Nephron progenitor cell (in vitro differentiated cells): Measurements from ENCODE around the gene PARP1.

Experiments
- DNase-seq: peaks from one replicate; pipeline ENCODE4 v3.0.0; 2021
- H3K27ac Mint-ChIP-seq: 2 replicates; pipeline ENCODE4 v1.8.0; 2021; ENCODE audit warnings: mild to moderate bottlenecking, moderate library complexity, mixed read lengths
- H3K27me3 Mint-ChIP-seq: 2 replicates; pipeline ENCODE4 v1.8.0; 2021; ENCODE audit warnings: mild to moderate bottlenecking, low read depth, mixed read lengths; ENCODE audit not compliant: poor library complexity
- H3K36me3 Mint-ChIP-seq: 2 replicates; pipeline ENCODE4 v1.8.0; 2021; ENCODE audit warnings: low read depth, mixed read lengths
- H3K4me1 Mint-ChIP-seq: 2 replicates; pipeline ENCODE4 v1.8.0; 2021; ENCODE audit warnings: mixed read lengths
- H3K4me3 Mint-ChIP-seq: 2 replicates; pipeline ENCODE4 v1.8.0; 2021; ENCODE audit warnings: mild to moderate bottlenecking, moderate library complexity, mixed read lengths
- H3K9me3 Mint-ChIP-seq: 2 replicates; pipeline ENCODE4 v1.8.0; 2021; ENCODE audit warnings: mild to moderate bottlenecking, moderate library complexity, mixed read lengths
- TF ChIP-seq, protein P1 (sequence below): fragments of 200-600 bp; sonication (generic); IDR thresholded peaks from 2 replicates; pipeline ENCODE4 v1.5.0; 2021; ENCODE audit warnings: antibody characterized with exemption

Gene PARP1

GRCh38 chr1:226402739-226403165 is 5.1 kb downstream of the PARP1 start:
- H3K4me3 Mint-ChIP-seq: no peak overlapping the region
- peaks cover 5% of the 10 kb centered on the region for H3K9me3 Mint-ChIP-seq
- no peak overlapping the region for H3K27ac Mint-ChIP-seq
- H3K27me3 Mint-ChIP-seq: no peaks in the 10 kb centered on the region
- no peak for DNase-seq
- H3K4me1 Mint-ChIP-seq: peaks cover 80% of the 10 kb centered on the region
- peaks cover 49% of the 10 kb centered on the region for H3K36me3 Mint-ChIP-seq
- TF ChIP-seq, protein P1, sequence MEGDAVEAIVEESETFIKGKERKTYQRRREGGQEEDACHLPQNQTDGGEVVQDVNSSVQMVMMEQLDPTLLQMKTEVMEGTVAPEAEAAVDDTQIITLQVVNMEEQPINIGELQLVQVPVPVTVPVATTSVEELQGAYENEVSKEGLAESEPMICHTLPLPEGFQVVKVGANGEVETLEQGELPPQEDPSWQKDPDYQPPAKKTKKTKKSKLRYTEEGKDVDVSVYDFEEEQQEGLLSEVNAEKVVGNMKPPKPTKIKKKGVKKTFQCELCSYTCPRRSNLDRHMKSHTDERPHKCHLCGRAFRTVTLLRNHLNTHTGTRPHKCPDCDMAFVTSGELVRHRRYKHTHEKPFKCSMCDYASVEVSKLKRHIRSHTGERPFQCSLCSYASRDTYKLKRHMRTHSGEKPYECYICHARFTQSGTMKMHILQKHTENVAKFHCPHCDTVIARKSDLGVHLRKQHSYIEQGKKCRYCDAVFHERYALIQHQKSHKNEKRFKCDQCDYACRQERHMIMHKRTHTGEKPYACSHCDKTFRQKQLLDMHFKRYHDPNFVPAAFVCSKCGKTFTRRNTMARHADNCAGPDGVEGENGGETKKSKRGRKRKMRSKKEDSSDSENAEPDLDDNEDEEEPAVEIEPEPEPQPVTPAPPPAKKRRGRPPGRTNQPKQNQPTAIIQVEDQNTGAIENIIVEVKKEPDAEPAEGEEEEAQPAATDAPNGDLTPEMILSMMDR: no peak

- peak overlapping the region; percentile 89 for H3K27ac Mint-ChIP-seq
Observed at GRCh38 chr1:226401355-226402303, 6.3 kb downstream of the PARP1 start.

GRCh38 chr1:226400519-226401354 is 7.2 kb downstream of the PARP1 start:
- peaks cover 63% of the 10 kb centered on the region for H3K4me1 Mint-ChIP-seq

More at GRCh38 chr1:226401355-226402303, 6.3 kb downstream of the PARP1 start:
- TF ChIP-seq, protein P1: no peak
- peaks cover 60% of the 10 kb centered on the region for H3K36me3 Mint-ChIP-seq
- DNase-seq: no peak
- peaks cover 5% of the 10 kb centered on the region for H3K9me3 Mint-ChIP-seq
- H3K27me3 Mint-ChIP-seq: peaks cover 7% of the 10 kb centered on the region
- peaks cover 72% of the 10 kb centered on the region for H3K4me1 Mint-ChIP-seq
- H3K4me3 Mint-ChIP-seq: peak overlapping the region; percentile 1

GRCh38 chr1:226397955-226398636 is 9.8 kb downstream of the PARP1 start:
- Mint-ChIP-seq H3K36me3 (peaks cover 91% of the 10 kb centered on the region), H3K9me3 (peaks cover 5% of the 10 kb centered on the region), H3K27me3 (peaks cover 7% of the 10 kb centered on the region), H3K4me1 (peaks cover 37% of the 10 kb centered on the region), H3K4me3 (no peak overlapping the region), H3K27ac (peak overlapping the region; percentile 93)
- TF ChIP-seq, protein P1: no peak
- no peak for DNase-seq

More at GRCh38 chr1:226400519-226401354, 7.2 kb downstream of the PARP1 start:
- peaks cover 5% of the 10 kb centered on the region for H3K9me3 Mint-ChIP-seq
- TF ChIP-seq, protein P1: no peak
- DNase-seq: no peak
- H3K36me3 Mint-ChIP-seq: peaks cover 68% of the 10 kb centered on the region
- peaks cover 7% of the 10 kb centered on the region for H3K27me3 Mint-ChIP-seq
- peak overlapping the region; percentile 89 for H3K27ac Mint-ChIP-seq
- H3K4me3 Mint-ChIP-seq: peak overlapping the region; percentile 1

- H3K27me3 Mint-ChIP-seq: peaks cover 7% of the 10 kb centered on the region
- peaks cover 5% of the 10 kb centered on the region for H3K9me3 Mint-ChIP-seq
- no peak overlapping the region for H3K4me3 Mint-ChIP-seq
- TF ChIP-seq, protein P1: no peak
- H3K36me3 Mint-ChIP-seq: peaks cover 90% of the 10 kb centered on the region
- DNase-seq: no peak
- peak overlapping the region; percentile 93 for H3K27ac Mint-ChIP-seq
- H3K4me1 Mint-ChIP-seq: peaks cover 30% of the 10 kb centered on the region
Observed at GRCh38 chr1:226397011-226397926, 10.6 kb downstream of the PARP1 start.
